HEK293 (cell line): ENCODE results near the gene SIK2.

Experiments
- CTCF ChIP-seq: fragments of 450-650 bp; formaldehyde crosslinking; IDR thresholded peaks from 2 replicates; pipeline ENCODE4 v1.5.1; 2016; ENCODE audit warnings: missing biosample characterization, missing genetic modification characterization
- HOXA7 ChIP-seq: sonication (generic); formaldehyde crosslinking; IDR thresholded peaks from 2 replicates; pipeline ENCODE4 v1.8.1; 2022; ENCODE audit warnings: missing genetic modification reagents, borderline replicate concordance
- KLF16 ChIP-seq: fragments of 450-650 bp; formaldehyde crosslinking; IDR thresholded peaks from 2 replicates; pipeline ENCODE4 v1.5.1; 2017; ENCODE audit warnings: missing biosample characterization, missing genetic modification characterization
- MYNN ChIP-seq: fragments of 450-650 bp; formaldehyde crosslinking; IDR thresholded peaks from 2 replicates; pipeline ENCODE4 v1.5.1; 2016; ENCODE audit warnings: missing biosample characterization, missing genetic modification characterization, borderline replicate concordance
- PBX3 ChIP-seq: sonication (generic); formaldehyde crosslinking; IDR thresholded peaks from 2 replicates; pipeline ENCODE4 v1.8.1; 2022; ENCODE audit warnings: mild to moderate bottlenecking, moderate library complexity, missing genetic modification reagents
- SP2 ChIP-seq: fragments of 450-650 bp; formaldehyde crosslinking; IDR thresholded peaks from 2 replicates; pipeline ENCODE4 v1.5.1; 2016; ENCODE audit warnings: missing biosample characterization, missing genetic modification characterization

GRCh38 chr11:111635706-111636045 is 33.4 kb downstream of the SIK2 start:
- TF ChIP-seq SP2 (tag by site-specific recombination) = no peak
- TF ChIP-seq HOXA7 (CRISPR knock-in tag) = no peak
- TF ChIP-seq CTCF (tag by site-specific recombination) = no peak
- no peak for TF ChIP-seq PBX3 (CRISPR knock-in tag)
- TF ChIP-seq MYNN (tag by site-specific recombination) = no peak
- TF ChIP-seq KLF16 (tag by site-specific recombination) = no peak
